Loucy (cell line): Measurements from ENCODE around the gene PHAF1.

Experiments
- EZH2phosphoT487 ChIP-seq: fragments of 200-600 bp; IDR thresholded peaks from 2 replicates; pipeline ENCODE4 v1.6.1; 2018; ENCODE audit warnings: antibody characterized with exemption, mild to moderate bottlenecking, moderate library complexity, borderline replicate concordance
- TF ChIP-seq, protein P1 (sequence below): fragments of 200-600 bp; sonication (generic); conservative IDR thresholded peaks from 2 replicates; pipeline ENCODE4 v1.5.1; 2014; ENCODE audit warnings: mild to moderate bottlenecking, antibody characterized with exemption, low read length

DNA sequence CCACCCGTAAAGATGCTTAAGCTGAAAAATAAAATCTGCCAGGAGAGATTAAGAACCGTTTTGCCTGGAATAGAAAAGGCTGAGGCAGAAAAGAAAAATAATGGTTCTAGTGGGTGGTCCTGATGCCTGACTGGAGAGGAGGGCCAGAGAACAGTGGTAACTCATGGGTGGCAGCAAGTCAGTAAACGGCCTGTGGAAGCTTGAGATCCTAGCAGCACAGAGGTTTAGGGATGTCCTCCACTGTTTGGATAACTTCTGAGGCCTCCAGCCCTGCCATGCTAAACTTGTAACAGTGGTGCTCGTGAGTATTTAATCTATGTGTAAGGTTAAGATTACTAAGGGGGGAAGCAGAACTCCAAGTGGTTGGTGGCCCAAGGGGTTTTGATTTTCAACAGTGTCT lies 21.2 kb upstream of the PHAF1 start:
- TF ChIP-seq, protein P1, sequence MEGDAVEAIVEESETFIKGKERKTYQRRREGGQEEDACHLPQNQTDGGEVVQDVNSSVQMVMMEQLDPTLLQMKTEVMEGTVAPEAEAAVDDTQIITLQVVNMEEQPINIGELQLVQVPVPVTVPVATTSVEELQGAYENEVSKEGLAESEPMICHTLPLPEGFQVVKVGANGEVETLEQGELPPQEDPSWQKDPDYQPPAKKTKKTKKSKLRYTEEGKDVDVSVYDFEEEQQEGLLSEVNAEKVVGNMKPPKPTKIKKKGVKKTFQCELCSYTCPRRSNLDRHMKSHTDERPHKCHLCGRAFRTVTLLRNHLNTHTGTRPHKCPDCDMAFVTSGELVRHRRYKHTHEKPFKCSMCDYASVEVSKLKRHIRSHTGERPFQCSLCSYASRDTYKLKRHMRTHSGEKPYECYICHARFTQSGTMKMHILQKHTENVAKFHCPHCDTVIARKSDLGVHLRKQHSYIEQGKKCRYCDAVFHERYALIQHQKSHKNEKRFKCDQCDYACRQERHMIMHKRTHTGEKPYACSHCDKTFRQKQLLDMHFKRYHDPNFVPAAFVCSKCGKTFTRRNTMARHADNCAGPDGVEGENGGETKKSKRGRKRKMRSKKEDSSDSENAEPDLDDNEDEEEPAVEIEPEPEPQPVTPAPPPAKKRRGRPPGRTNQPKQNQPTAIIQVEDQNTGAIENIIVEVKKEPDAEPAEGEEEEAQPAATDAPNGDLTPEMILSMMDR: no peak
- no peak for TF ChIP-seq EZH2phosphoT487
